GM18502 (cell line): ENCODE measurements around the gene SLC35A4.
"Not testable (repeated sequence)": the region's sequence is repeated elsewhere in the genome, so short reads cannot be mapped to it uniquely, and the experiment has no call there.

ENCODE experiments used
- ATAC-seq: cut with Tn5 transposase; IDR thresholded peaks from one replicate; pipeline ENCODE4 v1.9.1; 2021; ENCODE audit warnings: mild to moderate bottlenecking; ENCODE audit not compliant: unreplicated experiment, poor library complexity

SLC35A4 gene

DNA sequence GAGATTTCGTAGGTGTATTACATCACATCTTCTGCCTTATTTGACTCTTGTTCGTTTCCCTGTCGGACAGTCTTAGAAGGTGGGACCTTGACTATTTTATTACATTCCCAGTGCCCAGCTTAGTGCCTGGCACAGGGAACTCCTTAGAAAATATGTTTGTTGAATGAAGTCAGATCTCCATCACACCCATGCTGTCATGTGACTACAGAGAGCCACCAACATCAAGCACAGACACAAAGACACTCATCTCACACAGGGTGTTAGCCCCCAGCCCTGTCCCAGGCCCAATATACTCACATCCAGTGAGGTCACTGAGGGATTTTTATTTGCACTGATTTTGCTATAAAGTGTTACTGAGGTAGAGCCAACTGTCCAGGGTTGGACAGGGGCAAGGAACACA is 6.7 kb upstream of the SLC35A4 start:
- no peak for ATAC-seq

DNA sequence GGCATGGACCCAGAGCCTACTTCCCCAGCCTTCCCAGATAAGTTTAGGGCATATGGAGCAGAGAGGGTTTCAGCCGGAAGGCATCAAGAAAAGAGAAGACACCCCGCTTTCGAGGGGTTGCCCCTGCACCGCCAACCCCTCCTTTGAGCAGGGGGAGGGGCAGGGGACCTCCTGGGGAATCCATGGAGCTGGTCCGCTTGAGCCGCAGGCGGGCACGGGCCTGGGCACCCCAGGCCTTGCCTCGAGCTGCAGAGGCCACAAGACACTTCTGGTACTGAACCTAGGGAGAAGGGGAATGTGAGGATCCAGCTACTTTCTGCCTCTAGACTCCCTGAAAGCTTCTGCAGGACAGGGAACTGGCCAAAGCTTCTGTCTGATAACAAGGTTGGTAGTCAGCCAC is 6.1 kb upstream of the SLC35A4 start:
- ATAC-seq = no peak

DNA sequence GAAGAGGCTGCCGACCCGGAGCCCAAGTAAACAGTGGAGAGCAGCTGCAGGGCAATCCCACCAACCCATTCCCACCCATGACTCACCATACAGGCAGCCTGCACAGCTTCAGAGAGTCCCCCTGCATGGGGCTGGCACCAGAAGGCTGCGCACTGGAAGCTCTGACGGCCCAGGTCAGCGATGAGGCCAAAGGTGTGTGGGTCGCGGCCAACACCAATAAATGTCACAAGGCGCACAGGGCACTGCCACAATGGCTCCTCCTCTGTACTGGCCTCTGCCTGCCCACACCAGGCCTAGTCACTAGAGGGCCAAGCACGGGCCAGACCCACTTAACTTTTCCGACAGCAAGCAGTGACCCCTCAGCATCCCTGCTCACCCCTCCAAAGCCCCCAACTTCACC is 4.4 kb upstream of the SLC35A4 start:
- ATAC-seq = no peak

DNA sequence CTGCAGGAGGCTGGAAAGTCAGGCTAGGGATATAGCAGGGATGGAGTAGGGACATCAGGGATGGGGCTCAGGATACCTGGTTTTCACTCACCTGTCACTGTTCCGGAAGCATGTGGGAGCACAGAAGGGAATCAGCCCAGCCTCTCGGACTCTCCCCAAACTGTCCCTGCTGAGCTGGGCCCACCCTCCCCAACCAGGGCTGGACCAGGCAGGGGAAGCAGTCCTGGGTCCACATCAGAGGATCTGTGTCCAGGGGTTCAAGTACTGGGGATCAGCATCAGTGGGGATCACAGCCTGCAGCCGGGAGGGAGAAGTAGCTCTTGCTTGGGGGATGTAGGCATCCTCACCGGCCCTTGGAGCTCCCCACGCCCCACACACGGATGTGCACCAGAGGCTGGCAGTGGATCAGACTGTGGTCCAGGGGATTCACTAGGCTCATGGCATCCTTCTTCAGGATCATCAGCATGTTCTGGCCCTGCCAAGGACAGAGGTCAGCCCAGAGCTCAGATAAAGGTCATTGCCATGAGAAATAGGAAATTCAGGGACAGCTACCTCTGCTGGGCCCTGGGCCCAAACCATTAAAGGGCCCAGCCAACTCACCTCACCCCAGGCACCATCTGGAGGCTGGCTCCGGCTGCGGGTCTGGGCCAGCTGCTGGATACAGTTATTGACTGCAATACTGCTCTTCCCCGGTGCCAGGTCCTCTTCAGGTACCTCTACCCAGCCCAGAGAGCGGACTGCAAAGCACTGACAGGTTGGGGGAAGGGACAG is 2.7 kb upstream of the SLC35A4 start:
- ATAC-seq = no peak

DNA sequence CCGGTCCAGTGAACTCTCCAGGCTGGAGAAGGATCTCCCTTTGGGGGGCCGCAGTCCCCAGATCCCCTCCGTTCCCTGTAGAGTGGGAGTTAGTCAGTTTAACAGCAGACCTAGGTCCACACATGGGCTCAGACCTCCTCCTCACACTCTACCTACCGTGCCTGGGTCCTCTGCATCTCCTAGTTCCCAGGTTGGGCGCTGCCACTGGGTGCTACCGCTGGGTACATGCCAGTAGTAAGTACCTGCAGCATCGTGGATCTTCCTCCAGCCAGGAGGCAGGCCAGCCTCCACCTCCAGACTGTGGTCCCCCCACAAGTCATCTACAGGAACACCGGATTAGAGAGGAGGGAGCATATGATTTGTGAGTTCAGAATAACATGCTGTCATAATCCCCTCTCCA is 1.0 kb upstream of the SLC35A4 start:
- no peak for ATAC-seq

DNA sequence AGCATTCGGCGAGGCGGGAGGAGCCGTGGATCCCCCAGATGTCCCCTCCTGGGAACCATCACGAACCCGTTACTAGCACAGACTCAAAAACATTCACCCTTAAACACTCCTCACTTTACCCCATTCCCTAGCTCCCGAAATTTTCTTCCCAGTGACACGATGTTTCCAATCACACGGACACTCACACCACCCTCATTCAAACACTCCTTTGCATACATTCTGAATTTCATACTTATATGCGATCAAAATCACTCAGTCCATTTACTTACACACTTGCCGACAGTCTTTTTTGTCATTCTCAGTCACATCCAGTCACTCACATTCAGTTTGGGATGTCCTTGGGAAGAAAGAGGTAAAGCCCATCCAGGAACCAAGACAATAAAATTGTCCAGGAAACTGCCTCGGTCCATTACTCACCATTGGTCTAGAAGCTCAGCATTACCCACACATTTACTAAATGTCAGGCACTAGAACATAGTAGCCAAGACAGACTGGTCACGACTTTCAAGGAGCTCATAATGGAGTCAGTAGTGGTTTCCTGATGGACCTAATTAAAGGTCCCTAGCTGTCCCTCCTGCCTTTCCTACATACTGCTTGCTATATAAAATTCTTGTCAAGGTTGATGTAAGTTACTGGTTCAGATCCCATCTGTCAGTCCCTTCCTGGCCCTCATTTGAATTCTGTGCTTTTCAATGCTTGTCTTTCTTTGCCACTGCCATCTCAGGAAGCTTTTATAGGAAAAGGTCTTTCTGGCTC is 574 bp downstream of the SLC35A4 start:
- ATAC-seq = peak; percentile 3

DNA sequence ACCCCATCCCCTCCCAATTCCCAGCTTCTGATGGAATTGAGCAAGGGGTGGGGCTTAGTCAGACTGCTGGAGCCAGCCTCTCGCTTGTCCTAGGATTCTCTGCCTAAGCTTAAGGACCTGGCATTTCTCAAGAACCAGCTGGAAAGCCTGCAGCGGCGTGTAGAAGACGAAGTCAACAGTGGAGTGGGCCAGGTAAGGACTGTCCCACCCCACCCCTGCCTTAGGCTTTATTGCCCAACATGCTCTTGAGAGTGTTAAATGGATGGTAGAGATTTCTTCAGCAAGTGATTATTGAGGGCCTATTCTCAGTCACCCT is 1.1 kb downstream of the SLC35A4 start:
- ATAC-seq = no peak

DNA sequence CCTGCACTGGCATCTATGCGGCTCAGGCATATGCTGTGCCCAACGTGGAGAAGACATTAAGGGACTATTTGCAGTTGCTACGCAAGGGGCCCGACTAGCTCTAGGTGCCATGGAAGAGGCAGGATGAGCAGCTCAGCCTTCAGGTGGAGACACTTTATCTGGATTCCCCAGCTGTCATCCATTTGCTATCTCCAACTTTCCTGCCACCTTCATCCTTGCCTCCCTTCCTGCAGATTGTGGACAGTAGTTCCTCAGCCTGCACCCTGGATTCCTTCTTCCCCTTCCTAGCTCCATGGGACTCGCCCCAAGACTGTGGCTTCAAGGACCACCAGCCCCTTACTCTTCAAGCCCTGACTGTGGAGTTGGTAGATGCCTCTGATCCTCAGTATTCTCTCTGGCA is 2.0 kb downstream of the SLC35A4 start:
- no peak for ATAC-seq

DNA sequence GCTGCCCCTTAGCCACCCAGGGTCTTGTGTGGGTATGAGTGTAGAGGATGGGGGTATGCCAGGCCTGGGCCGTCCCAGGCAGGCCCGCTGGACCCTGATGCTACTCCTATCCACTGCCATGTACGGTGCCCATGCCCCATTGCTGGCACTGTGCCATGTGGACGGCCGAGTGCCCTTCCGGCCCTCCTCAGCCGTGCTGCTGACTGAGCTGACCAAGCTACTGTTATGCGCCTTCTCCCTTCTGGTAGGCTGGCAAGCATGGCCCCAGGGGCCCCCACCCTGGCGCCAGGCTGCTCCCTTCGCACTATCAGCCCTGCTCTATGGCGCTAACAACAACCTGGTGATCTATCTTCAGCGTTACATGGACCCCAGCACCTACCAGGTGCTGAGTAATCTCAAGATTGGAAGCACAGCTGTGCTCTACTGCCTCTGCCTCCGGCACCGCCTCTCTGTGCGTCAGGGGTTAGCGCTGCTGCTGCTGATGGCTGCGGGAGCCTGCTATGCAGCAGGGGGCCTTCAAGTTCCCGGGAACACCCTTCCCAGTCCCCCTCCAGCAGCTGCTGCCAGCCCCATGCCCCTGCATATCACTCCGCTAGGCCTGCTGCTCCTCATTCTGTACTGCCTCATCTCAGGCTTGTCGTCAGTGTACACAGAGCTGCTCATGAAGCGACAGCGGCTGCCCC is 2.6 kb downstream of the SLC35A4 start:
- ATAC-seq = no peak

DNA sequence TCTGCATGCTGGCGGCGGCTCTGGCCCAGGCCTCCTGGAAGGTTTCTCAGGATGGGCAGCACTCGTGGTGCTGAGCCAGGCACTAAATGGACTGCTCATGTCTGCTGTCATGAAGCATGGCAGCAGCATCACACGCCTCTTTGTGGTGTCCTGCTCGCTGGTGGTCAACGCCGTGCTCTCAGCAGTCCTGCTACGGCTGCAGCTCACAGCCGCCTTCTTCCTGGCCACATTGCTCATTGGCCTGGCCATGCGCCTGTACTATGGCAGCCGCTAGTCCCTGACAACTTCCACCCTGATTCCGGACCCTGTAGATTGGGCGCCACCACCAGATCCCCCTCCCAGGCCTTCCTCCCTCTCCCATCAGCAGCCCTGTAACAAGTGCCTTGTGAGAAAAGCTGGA is 3.2 kb downstream of the SLC35A4 start:
- ATAC-seq = no peak

DNA sequence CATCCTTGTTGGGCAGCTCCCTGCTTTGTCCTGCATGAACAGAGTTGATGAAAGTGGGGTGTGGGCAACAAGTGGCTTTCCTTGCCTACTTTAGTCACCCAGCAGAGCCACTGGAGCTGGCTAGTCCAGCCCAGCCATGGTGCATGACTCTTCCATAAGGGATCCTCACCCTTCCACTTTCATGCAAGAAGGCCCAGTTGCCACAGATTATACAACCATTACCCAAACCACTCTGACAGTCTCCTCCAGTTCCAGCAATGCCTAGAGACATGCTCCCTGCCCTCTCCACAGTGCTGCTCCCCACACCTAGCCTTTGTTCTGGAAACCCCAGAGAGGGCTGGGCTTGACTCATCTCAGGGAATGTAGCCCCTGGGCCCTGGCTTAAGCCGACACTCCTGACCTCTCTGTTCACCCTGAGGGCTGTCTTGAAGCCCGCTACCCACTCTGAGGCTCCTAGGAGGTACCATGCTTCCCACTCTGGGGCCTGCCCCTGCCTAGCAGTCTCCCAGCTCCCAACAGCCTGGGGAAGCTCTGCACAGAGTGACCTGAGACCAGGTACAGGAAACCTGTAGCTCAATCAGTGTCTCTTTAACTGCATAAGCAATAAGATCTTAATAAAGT is 3.9 kb downstream of the SLC35A4 start:
- ATAC-seq = no peak

DNA sequence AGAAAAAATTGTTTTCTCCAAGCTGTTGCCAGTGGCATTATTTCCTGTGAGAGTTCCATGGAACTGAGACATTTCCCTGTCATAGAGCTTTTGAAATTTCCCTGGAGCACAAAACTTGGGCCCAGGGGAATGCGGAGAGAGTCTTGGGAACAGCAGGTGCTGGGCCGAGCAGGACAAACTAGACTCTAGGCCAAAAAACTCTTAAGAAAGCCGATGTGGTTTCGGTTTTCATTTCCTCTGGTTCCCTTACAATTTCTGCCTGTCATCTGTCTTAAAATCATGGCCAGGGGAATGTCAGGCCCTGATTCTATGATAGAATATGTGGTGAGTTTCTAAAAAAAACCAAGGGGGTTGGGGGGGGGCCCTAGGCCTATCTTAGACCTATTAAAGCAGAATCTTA is 4.6 kb downstream of the SLC35A4 start:
- peak; percentile 29 for ATAC-seq

DNA sequence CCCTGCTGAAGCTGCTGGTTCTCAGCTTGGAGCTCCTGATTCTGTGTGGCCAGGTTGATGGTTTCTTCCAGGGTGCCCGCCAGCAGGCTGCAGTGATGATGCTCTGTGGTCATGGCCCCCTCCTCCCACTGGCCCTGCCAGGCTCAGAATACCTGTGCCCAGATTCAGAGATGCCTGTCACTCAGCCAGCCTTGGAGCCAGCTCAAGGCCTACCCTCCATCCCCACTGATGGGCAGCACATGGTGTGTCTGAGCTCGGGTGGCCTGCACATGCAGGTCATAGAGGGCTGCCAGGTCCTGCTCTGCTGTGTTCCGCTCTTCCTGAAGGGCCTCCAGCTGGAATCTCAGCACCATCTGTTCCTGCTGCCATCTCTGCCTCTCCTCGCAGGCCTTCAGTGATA is 5.4 kb downstream of the SLC35A4 start:
- ATAC-seq = no peak

DNA sequence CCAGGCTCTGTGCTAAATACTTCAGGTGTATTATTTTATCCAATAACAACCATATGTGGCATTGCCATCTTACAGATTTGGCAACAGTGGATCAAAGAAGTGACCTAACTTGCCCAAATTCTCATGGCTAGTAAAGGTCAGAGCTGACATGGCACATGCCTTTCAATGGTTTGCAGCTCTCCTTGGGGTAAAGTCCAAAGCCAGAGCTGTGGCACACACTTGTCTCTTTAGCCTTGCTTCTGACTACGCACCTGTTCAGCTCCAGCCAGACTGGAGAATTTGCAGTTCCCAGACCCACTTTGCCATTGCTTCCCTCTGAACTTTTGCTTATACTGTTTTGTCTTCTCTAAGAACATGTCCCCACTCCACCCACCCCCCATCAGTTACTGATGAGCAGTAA is 5.9 kb downstream of the SLC35A4 start:
- no peak for ATAC-seq

DNA sequence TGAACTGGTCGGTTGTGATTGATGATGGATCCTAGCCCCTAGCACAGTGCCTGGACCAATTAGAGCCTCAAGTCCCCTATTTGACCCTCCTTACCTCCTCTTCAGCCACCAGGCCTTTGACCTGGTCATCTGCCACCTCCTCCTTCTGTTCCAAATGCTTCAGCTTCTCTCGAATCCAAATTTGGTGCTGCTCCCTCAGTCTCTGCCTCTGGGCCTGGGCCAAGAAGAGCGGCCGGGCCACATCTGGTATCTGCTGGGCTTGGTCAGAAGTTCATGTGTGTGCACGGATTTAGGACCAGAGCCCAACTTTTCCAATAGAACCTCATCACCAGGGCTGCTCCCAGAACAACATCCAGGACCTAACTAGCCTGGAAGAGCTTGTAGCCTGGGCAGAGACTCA is 6.5 kb downstream of the SLC35A4 start:
- ATAC-seq = no peak

DNA sequence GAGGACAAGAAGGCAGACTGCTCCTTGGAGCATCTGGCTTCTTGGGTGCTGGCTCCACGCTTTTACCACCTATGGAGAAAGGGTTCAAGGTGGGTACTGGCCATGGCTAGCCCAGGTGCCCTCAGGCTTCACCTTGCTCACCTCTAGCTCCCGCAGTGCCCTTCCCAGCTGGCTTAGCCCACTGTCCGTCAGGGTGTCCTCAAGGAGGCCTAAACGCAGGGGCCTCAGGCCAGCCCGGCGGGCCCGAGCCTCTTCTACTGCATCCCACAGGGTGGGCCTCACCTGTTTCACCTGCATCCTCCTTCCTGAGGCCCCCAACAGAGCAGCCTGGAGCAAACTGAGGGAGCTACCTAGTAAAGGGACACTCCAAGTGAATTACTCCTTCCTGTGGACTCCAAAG is 9.1 kb downstream of the SLC35A4 start:
- ATAC-seq = no peak

DNA sequence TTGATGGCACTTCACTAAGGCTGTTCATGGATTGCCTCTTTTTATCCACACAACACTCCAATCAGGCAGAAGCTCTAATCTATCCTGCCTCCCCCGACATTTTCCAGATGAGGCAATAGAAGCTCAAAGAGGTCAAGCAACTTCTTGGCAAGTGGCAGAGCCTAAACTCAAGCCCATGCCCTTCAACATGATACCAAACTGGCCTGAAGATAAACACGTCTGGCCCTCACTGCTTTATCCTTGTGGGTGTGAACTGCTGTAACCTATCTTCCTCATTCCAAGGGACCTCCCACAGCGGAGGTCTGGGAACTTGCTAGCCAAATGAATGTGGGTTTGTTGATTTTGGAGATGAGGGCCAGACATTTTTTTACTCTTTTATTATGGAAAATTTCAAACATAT is 9.5 kb downstream of the SLC35A4 start:
- no peak for ATAC-seq

DNA sequence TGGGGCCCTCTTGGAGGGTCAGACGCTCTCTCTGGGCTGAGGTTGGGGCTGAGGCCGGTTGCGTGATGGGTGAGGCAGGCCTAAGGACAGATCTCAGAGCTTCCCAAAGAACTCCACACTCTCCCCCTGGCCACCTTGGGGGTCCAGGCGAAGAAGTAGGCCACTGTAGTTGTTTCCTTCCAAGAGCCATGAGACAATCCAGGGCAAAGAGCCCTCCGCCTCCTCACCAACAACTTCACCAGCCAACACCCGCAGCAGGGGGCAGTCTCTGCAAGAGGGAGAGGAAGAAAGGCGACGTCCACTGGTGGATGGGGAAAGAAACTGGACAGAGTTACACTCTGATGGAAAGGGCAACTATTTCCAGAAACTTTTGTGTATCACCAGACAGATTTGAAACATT is 10.7 kb downstream of the SLC35A4 start:
- no peak for ATAC-seq

DNA sequence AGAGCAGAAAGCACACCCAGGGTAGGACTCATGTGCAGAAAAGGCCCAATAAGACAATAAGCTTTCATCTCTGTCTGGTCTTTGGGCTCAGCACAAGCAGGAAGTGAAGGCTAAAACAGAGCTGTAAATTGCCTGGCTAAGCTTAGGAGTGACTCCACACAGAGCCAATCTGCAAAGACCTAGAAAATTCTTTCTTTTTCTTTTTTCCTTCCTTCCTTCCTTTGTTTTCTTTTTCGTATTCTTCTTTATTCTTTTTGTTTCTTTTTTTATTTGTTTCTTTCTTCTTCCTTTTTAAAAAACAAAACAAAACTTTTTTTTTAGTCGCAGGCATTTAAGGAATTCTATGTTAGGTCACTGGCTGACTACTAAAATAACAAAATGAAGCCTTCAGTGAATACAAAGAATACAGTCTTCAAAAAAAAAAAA is 12.2 kb downstream of the SLC35A4 start:
- ATAC-seq = no peak

DNA sequence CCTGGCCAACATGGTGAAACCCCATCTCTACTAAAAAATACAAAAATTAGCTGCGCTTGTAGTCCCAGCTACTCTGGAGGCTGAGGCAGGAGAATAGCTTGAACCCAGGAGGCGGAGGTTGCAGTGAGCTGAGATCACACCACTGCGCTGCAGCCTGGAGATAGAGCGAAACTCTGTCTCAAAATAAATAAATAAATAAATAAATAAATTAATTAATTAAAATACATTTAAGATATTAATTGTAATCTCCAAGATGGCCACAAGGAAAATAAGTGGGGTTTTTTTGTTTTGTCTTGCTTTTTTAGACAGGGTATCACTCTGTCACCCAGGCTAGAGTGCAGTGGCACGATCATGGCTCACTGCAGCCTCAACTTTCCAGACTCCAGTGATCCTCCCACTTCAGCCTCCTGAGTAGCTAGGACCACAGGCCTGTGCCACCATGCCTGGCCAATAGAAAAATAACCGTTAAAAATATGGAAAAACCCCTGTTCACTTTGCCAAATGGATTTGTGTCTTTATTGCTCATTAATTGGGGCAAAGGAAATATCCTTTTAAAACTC is 14.6 kb downstream of the SLC35A4 start:
- not testable (repeated sequence) for ATAC-seq

DNA sequence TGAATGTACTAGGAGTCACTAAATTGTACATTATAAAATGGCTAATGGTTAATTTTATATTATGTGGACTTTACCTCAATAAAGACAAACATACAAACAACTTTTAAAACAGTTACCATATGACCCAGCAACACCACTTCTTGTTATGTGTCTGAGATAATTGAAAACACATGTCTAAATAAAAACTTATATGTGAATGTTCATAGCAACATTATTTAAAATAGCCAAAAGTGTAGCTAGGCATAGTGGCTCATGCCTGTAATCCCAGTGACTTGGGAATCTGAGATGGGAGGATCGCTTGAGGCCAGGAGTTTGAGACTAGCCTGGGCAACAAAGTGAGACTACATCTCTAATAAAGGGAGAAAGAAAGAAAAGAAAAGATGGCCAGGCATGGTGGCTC is 22.9 kb downstream of the SLC35A4 start:
- no peak for ATAC-seq
